ENCODE results near the gene CFAP300. TPM values are rescaled to one million over a fixed set of nuclear protein-coding genes. Genes with fewer than 3 reads are reported as not detected.

Gene CFAP300
- total and polyA plus RNA-seq, 8 donors = 0.32 to 1.4 (median 0.72) TPM

DNA sequence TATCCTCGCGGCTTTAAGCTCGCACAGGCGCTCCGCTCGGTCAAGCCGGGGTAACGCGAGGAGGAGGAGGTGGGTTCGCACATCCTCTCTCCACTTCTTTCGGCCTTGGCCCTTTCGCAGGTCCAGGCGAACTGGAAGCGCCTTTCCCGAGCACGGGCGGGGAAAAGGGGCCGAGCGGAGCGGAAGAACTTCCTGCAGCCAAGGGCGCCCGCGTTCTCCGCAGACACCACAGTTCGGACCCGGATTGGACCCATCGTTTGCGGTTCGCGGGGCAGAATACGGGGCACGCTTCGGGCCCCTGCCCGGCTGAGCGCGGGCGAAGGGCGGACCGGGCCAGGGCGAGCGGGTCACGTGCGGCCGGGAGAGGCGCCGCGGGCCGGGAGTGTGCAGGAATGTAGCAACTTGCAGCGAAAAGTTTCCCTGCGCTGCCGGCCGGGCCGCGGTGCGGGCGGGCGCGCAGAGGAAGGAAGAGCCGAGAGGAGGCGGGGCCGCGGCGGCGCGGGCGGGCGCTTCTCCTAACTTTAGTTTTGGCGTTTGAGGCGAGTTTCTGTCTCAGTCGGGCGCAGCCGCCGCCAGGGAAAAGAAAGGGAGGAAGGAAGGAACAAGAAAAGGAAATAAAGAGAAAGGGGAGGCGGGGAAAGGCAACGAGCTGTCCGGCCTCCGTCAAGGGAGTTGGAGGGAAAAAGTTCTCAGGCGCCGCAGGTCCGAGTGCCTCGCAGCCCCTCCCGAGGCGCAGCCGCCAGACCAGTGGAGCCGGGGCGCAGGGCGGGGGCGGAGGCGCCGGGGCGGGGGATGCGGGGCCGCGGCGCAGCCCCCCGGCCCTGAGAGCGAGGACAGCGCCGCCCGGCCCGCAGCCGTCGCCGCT is 62.9 kb downstream of the CFAP300 start, which contains the start of gene YAP1:
YAP1 (plus strand) TSS at position 552 of the 865 bp plus-strand sequence. CDS start 402 bp downstream, outside the sequence.
- TF ChIP-seq, protein P1, sequence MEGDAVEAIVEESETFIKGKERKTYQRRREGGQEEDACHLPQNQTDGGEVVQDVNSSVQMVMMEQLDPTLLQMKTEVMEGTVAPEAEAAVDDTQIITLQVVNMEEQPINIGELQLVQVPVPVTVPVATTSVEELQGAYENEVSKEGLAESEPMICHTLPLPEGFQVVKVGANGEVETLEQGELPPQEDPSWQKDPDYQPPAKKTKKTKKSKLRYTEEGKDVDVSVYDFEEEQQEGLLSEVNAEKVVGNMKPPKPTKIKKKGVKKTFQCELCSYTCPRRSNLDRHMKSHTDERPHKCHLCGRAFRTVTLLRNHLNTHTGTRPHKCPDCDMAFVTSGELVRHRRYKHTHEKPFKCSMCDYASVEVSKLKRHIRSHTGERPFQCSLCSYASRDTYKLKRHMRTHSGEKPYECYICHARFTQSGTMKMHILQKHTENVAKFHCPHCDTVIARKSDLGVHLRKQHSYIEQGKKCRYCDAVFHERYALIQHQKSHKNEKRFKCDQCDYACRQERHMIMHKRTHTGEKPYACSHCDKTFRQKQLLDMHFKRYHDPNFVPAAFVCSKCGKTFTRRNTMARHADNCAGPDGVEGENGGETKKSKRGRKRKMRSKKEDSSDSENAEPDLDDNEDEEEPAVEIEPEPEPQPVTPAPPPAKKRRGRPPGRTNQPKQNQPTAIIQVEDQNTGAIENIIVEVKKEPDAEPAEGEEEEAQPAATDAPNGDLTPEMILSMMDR (IDR thresholded peaks at IDR 0.05) = no peak
- FAIRE-seq = no peak
- intact Hi-C loops (cut with DNase I) = no loop called here
- Histone ChIP-seq H3K36me3 (no peaks in the 10 kb centered on the region), H3K4me3 (peak within 1 kb of the TSS; percentile 65 to 86 (median 73)), H3K27me3 (no peaks in the 10 kb centered on the region), H3K27ac (peak within 1 kb of the TSS; percentile 86 to 96 (median 93)), H3K9me3 (no peaks in the 10 kb centered on the region), H3K4me1 (peaks cover 3 to 9% (median 4%) of the 10 kb centered on the region in 3 donors)
- peak; percentile 82 to 88 (median 87) for ATAC-seq
- 0 to 1% methylated on average over 96 to 104 of the region's 104 CpGs for WGBS, 2 donors
- DNase-seq = peak; percentile 86 to 92 (median 88)

DNA sequence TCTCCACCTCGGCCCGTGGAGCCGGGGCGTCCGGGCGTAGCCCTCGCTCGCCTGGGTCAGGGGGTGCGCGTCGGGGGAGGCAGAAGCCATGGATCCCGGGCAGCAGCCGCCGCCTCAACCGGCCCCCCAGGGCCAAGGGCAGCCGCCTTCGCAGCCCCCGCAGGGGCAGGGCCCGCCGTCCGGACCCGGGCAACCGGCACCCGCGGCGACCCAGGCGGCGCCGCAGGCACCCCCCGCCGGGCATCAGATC is 63.4 kb downstream of the CFAP300 start:
- peak overlapping the region; percentile 65 to 86 (median 73) for H3K4me3 ChIP-seq
- no peaks in the 10 kb centered on the region for H3K27me3 ChIP-seq
- WGBS, 2 donors = 0 to 1% methylated on average over 30 to 31 of the region's 31 CpGs
- FAIRE-seq = no peak
- no peaks in the 10 kb centered on the region for H3K36me3 ChIP-seq
- peaks cover 8 to 12% (median 9%) of the 10 kb centered on the region in 3 donors for H3K4me1 ChIP-seq
- ATAC-seq = peak in 1 of 4 donors; percentile 7
- H3K27ac ChIP-seq = peak overlapping the region; percentile 86 to 96 (median 93)
- TF ChIP-seq, protein P1 (IDR thresholded peaks at IDR 0.05) = no peak
- no peaks in the 10 kb centered on the region for H3K9me3 ChIP-seq
- intact Hi-C loops (cut with DNase I) = no loop called here
- DNase-seq = peak in 4 of 6 donors; percentile 42 to 80 (median 61)

DNA sequence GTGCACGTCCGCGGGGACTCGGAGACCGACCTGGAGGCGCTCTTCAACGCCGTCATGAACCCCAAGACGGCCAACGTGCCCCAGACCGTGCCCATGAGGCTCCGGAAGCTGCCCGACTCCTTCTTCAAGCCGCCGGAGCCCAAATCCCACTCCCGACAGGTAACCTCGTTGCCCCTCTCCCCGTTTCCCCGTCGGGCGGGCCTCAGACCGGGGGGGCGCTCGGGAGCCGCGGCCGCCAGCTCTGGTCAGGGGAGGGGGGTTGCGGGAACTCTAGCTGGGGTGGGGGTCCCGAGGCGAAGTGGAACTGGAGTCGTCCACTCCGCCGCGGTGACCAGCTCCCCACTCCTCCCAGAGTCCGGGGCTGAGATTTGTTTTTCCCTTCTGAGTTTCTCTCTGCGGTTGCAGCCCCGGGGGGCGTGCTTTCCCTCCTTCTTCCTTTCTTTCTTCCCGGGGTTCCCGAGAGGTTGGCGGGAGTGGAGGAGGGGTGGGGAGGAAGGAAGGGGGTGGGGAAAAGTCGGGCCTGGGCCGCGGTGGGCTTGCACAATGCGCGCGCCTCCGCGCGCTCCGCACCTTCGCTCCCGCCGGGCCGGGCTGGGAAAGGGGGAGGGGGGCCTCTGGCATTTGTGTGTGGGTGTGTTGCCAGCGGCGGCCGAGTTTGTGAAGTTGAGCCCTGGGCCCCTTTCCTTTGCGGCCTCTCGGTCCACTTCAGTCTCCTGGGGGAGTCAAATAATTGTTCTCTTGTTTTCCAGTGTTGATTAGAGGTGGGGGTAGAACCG is 64.0 kb downstream of the CFAP300 start:
- TF ChIP-seq, protein P1 (IDR thresholded peaks at IDR 0.05) = no peak
- DNase-seq (peak; percentile 69 to 84 (median 75)), ATAC-seq (peak; percentile 50 to 72 (median 62)), FAIRE-seq (no peak)
- Histone ChIP-seq H3K4me3 (peak overlapping the region; percentile 65 to 86 (median 73)), H3K27me3 (no peaks in the 10 kb centered on the region), H3K9me3 (no peaks in the 10 kb centered on the region), H3K4me1 (peaks cover 13 to 17% (median 14%) of the 10 kb centered on the region in 3 donors), H3K27ac (peak overlapping the region; percentile 86 to 96 (median 93)), H3K36me3 (no peaks in the 10 kb centered on the region)
- intact Hi-C loops (cut with DNase I) = no loop called here
- WGBS, 2 donors = 0 to 1% methylated on average over 57 to 61 of the region's 61 CpGs

- Histone ChIP-seq H3K9me3 (no peaks in the 10 kb centered on the region), H3K36me3 (no peaks in the 10 kb centered on the region), H3K27ac (peak overlapping the region; percentile 86 to 96 (median 93)), H3K27me3 (no peaks in the 10 kb centered on the region), H3K4me1 (peaks cover 18 to 24% (median 19%) of the 10 kb centered on the region in 3 donors), H3K4me3 (peak overlapping the region; percentile 65 to 86 (median 73))
- FAIRE-seq (peak; percentile 82), ATAC-seq (peak; percentile 57 to 77 (median 59)), DNase-seq (peak in 3 of 6 donors; percentile 31 to 51 (median 50))
- intact Hi-C loops (cut with DNase I) = no loop called here
- TF ChIP-seq, protein P1 (IDR thresholded peaks at IDR 0.05) = no peak
- 1 to 2% methylated on average over 20 of the region's 20 CpGs for whole genome bisulfite sequencing, 2 donors
Measured at GRCh38 chr11:102111787-102112508, 64.7 kb downstream of the CFAP300 start.

Measured in pancreas (tissue), 10 donors.